HepG2 (cell line): ENCODE results near the gene PTPRF. TPM values are rescaled to one million over a fixed set of nuclear protein-coding genes. Genes with fewer than 3 reads are reported as not detected.

Source experiments
- ARHGAP35 ChIP-seq: sonication (generic); formaldehyde crosslinking; IDR thresholded peaks from 2 replicates; pipeline ENCODE4 v1.9.0; 2022; ENCODE audit warnings: mild to moderate bottlenecking, inconsistent platforms, moderate library complexity, missing genetic modification reagents, borderline replicate concordance
- ATF1 ChIP-seq: IDR thresholded peaks from 2 replicates; pipeline ENCODE4 v1.6.1; 2016; ENCODE audit warnings: mild to moderate bottlenecking, control low read depth
- CENPX ChIP-seq: sonication (generic); formaldehyde crosslinking; IDR thresholded peaks from 2 replicates; pipeline ENCODE4 v1.9.0; 2021; ENCODE audit warnings: mild to moderate bottlenecking, missing genetic modification reagents, moderate library complexity
- ETV5 ChIP-seq: IDR thresholded peaks from 2 replicates; pipeline ENCODE4 v1.6.1; 2018; ENCODE audit warnings: missing biosample characterization, missing genetic modification reagents, inconsistent platforms, borderline replicate concordance
- KLF13 ChIP-seq: sonication (generic); formaldehyde crosslinking; IDR thresholded peaks from 2 replicates; pipeline ENCODE4 v1.4.0; 2020; ENCODE audit warnings: mild to moderate bottlenecking, missing genetic modification reagents
- NFYC ChIP-seq: IDR thresholded peaks from 2 replicates; pipeline ENCODE4 v1.6.1; 2016; ENCODE audit warnings: missing genetic modification reagents, missing compliant biosample characterization
- SKI ChIP-seq: fragments of 450-650 bp; IDR thresholded peaks from one replicate; pipeline ENCODE4 v1.6.1; 2018; ENCODE audit warnings: mild to moderate bottlenecking; ENCODE audit not compliant: partially characterized antibody
- SMYD3 ChIP-seq: sonication (generic); formaldehyde crosslinking; IDR thresholded peaks from 2 replicates; pipeline ENCODE4 v1.8.1; 2023; ENCODE audit warnings: mild to moderate bottlenecking, missing genetic modification reagents
- TFE3 ChIP-seq: IDR thresholded peaks from 2 replicates; pipeline ENCODE4 v1.6.1; 2016
- TOPORS ChIP-seq: sonication (generic); formaldehyde crosslinking; IDR thresholded peaks from 2 replicates; pipeline ENCODE4 v1.8.0; 2023; ENCODE audit warnings: mild to moderate bottlenecking, missing genetic modification reagents
- ZBTB33 ChIP-seq: sonication (generic); formaldehyde crosslinking; IDR thresholded peaks from 2 replicates; pipeline ENCODE4 v1.4.0; 2020; ENCODE audit warnings: missing genetic modification reagents
- ZIK1 ChIP-seq: sonication (generic); formaldehyde crosslinking; IDR thresholded peaks from 2 replicates; pipeline ENCODE4 v1.5.0; 2020; ENCODE audit warnings: mild to moderate bottlenecking, low read depth, missing genetic modification reagents, borderline replicate concordance
- ZNF180 ChIP-seq: sonication (generic); formaldehyde crosslinking; IDR thresholded peaks from 2 replicates; pipeline ENCODE4 v1.4.0; 2020; ENCODE audit warnings: low read depth, missing genetic modification reagents, borderline replicate concordance
- ZNF414 ChIP-seq: sonication (generic); formaldehyde crosslinking; IDR thresholded peaks from 2 replicates; pipeline ENCODE4 v1.5.0; 2020; ENCODE audit warnings: missing genetic modification reagents
- ZNF496 ChIP-seq: sonication (generic); formaldehyde crosslinking; IDR thresholded peaks from 2 replicates; pipeline ENCODE4 v1.8.1; 2023; ENCODE audit warnings: mild to moderate bottlenecking, moderate library complexity, missing genetic modification reagents; ENCODE audit not compliant: insufficient replicate concordance
- ZNF552 ChIP-seq: sonication (generic); formaldehyde crosslinking; IDR thresholded peaks from 2 replicates; pipeline ENCODE4 v1.9.0; 2022; ENCODE audit warnings: missing genetic modification reagents, mild to moderate bottlenecking, borderline replicate concordance
- ZNF614 ChIP-seq: IDR thresholded peaks from 2 replicates; pipeline ENCODE4 v1.6.1; 2018; ENCODE audit warnings: missing biosample characterization, missing genetic modification reagents, inconsistent platforms, borderline replicate concordance
- ZNF615 ChIP-seq: sonication (generic); formaldehyde crosslinking; IDR thresholded peaks from 2 replicates; pipeline ENCODE4 v1.5.0; 2020; ENCODE audit warnings: mild to moderate bottlenecking, missing genetic modification reagents, borderline replicate concordance
- ZNF746 ChIP-seq: sonication (generic); formaldehyde crosslinking; IDR thresholded peaks from 2 replicates; pipeline ENCODE4 v1.8.0; 2022; ENCODE audit warnings: mild to moderate bottlenecking, missing genetic modification reagents
- polyA plus RNA-seq, 8 experiments: library from polyadenylated mRNA; depleted of rRNA in 3 of 8; stranded (reverse) in 7 of 8; unstranded in 1 of 8; fragments of >200 nt; fragmentation: Illumina TruSeq in 4 of 8; extraction: Trizol in 4 of 8; gene quantifications; 2 replicates each; pipeline versions ENCODE4 v1.2.1 to v1.2.3, GENCODE V29; 2011 to 2016; ENCODE audit warnings: low read depth in 4 of 8, missing spikeins in 1 of 8, mixed read lengths in 1 of 8; ENCODE audit not compliant: insufficient read depth in 1 of 8
- total RNA-seq, 5 experiments: library from RNA; depleted of rRNA; stranded (reverse); fragments of >200 nt; fragmentation: Illumina TruSeq; extraction: Trizol; gene quantifications; 2 replicates each; pipeline ENCODE4 v1.2.3, GENCODE V29; 2016; ENCODE audit warnings: low read depth in 1 of 5
- TF ChIP-seq, protein P1 (sequence below), 2 experiments: sonication (generic) in 1 of 2; formaldehyde crosslinking in 1 of 2; IDR thresholded peaks; 2 replicates each; pipeline versions ENCODE4 v1.5.1 to v1.6.1; 2011 to 2020; ENCODE audit warnings: borderline replicate concordance in 1 of 2, low read depth in 1 of 2, low read length in 1 of 2, mild to moderate bottlenecking in 1 of 2, missing genetic modification reagents in 1 of 2, moderate library complexity in 1 of 2
- TF ChIP-seq, protein P2 (sequence below): sonication (generic); formaldehyde crosslinking; IDR thresholded peaks from 2 replicates; pipeline ENCODE4 v1.9.0; 2022; ENCODE audit warnings: low read depth, missing genetic modification reagents

The PTPRF gene
- total and polyA plus RNA-seq, 2 of the 13 experiments (the other 11 are each of a cell fraction or from before 2014, with no cell fraction given): 55.9 to 167 TPM

DNA sequence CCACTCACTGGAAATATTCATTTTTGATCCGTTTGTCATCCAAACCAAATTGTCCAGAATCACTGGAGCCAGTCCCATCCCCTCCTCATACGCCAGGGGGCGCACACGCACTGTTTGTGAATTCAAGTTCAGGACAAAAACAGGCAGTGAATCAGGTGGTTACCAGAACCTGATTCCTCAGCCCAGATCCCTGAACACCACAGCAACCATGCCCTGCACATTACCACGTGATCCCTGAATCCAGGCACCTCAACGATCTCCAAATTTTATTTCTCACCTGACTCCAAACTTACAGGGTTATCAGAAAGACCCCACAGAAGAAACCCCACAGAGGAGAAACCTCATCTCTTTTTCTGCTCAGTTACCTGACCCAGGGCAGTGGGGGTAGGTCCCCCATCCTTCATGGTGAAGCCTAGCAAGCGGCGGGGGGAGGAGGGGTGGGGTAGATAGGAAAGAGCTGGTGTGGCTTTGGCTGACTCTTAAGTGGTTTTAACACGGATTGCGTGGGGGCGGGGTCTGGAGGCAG, 1.4 kb upstream of the PTPRF start (continued):
- TF ChIP-seq TFE3 (CRISPR knock-in tag) (peak; percentile 73; the same call in 1 of the 2 replicates), ZNF614 (CRISPR knock-in tag) (no peak), SMYD3 (no peak), ARHGAP35 (CRISPR knock-in tag) (no peak), ZNF414 (CRISPR knock-in tag) (no peak), ZIK1 (CRISPR knock-in tag) (0 out of 2 replicates have a peak, but pooled peaks have one; percentile 44), NFYC (CRISPR knock-in tag) (no peak), ETV5 (CRISPR knock-in tag) (peak; percentile 23; the same call in 1 of the 2 replicates), KLF13 (no peak), ZNF746 (CRISPR knock-in tag) (no peak), ZNF180 (CRISPR knock-in tag) (no peak), CENPX (CRISPR knock-in tag) (no peak), ZBTB33 (0 out of 2 replicates have a peak, but pooled peaks have one; percentile 23), TOPORS (no peak), ATF1 (CRISPR knock-in tag) (no peak), ZNF615 (no peak), ZNF552 (CRISPR knock-in tag) (no peak), SKI (no peak), ZNF496 (CRISPR knock-in tag) (no peak)
- TF ChIP-seq, protein P1, sequence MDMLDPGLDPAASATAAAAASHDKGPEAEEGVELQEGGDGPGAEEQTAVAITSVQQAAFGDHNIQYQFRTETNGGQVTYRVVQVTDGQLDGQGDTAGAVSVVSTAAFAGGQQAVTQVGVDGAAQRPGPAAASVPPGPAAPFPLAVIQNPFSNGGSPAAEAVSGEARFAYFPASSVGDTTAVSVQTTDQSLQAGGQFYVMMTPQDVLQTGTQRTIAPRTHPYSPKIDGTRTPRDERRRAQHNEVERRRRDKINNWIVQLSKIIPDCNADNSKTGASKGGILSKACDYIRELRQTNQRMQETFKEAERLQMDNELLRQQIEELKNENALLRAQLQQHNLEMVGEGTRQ (IDR thresholded peaks at IDR 0.05; ENCODE audit: low read depth, low read length): peak; percentile 75
- TF ChIP-seq, protein P1 (CRISPR knock-in tag; IDR thresholded peaks at IDR 0.05; ENCODE audit: borderline replicate concordance): peak; percentile 55; the same call in 1 of the 2 replicates
- TF ChIP-seq, protein P2, sequence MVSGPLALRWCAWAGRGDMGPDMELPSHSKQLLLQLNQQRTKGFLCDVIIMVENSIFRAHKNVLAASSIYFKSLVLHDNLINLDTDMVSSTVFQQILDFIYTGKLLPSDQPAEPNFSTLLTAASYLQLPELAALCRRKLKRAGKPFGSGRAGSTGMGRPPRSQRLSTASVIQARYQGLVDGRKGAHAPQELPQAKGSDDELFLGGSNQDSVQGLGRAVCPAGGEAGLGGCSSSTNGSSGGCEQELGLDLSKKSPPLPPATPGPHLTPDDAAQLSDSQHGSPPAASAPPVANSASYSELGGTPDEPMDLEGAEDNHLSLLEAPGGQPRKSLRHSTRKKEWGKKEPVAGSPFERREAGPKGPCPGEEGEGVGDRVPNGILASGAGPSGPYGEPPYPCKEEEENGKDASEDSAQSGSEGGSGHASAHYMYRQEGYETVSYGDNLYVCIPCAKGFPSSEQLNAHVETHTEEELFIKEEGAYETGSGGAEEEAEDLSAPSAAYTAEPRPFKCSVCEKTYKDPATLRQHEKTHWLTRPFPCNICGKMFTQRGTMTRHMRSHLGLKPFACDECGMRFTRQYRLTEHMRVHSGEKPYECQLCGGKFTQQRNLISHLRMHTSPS (CRISPR knock-in tag): no peak
